GM12878 (cell line): Measurements from ENCODE around the gene TNFRSF14. TPM values are rescaled to one million over a fixed set of nuclear protein-coding genes. Genes with fewer than 3 reads are reported as not detected.

ENCODE experiments used
- ESRRA ChIP-seq: IDR thresholded peaks from 2 replicates; pipeline ENCODE4 v1.6.1; 2012; ENCODE audit warnings: mild to moderate bottlenecking, low read length, improper control_type of control experiment
- MXI1 ChIP-seq: fragments of 150-350 bp; IDR thresholded peaks from 2 replicates; pipeline ENCODE4 v1.6.1; 2011; ENCODE audit warnings: low read depth, mild to moderate bottlenecking, inconsistent platforms, low read length, improper control_type of control experiment
- PAX8 ChIP-seq: fragments of 450-650 bp; IDR thresholded peaks from 2 replicates; pipeline ENCODE4 v1.6.1; 2017; ENCODE audit warnings: mild to moderate bottlenecking, moderate library complexity
- RUNX3 ChIP-seq: IDR thresholded peaks from 2 replicates; pipeline ENCODE4 v1.6.1; 2012; ENCODE audit warnings: low read length, inconsistent platforms
- SREBF2 ChIP-seq: IDR thresholded peaks from 2 replicates; pipeline ENCODE4 v1.6.1; 2012; ENCODE audit warnings: mild to moderate bottlenecking, low read length
- TCF7 ChIP-seq: IDR thresholded peaks from 2 replicates; pipeline ENCODE4 v1.6.1; 2014; ENCODE audit warnings: antibody characterized with exemption, borderline replicate concordance
- polyA plus RNA-seq, 11 experiments: library from polyadenylated mRNA; depleted of rRNA in 4 of 11; unstranded in 6 of 11; stranded (reverse) in 5 of 11; fragments of >200 nt; fragmentation: Nextera tagmentation in 4 of 11; fragmentation: Illumina TruSeq in 1 of 11; extraction: Ambion mirVana in 4 of 11; extraction: Trizol in 1 of 11; gene quantifications; 1 replicate in 1 of 11; 2 replicates in 10 of 11; pipeline versions ENCODE4 v1.2.1 to v1.2.3, GENCODE V29; 2011 to 2016; ENCODE audit warnings: inconsistent platforms in 2 of 11, missing spikeins in 2 of 11, low read depth in 1 of 11
- total RNA-seq, 4 experiments: library from RNA; depleted of rRNA in 3 of 4; stranded (reverse); fragments of >200 nt in 3 of 4; fragmentation: Illumina TruSeq in 1 of 4; extraction: Trizol in 1 of 4; gene quantifications; 2 replicates each; pipeline versions ENCODE4 v1.2.1 to v1.2.3, GENCODE V29; 2013 to 2021
- TF ChIP-seq, protein P1 (sequence below): fragments of 450-650 bp; formaldehyde crosslinking; IDR thresholded peaks from 2 replicates; pipeline ENCODE4 v1.4.0; 2020; ENCODE audit warnings: mild to moderate bottlenecking, moderate library complexity

The TNFRSF14 gene
- total and polyA plus RNA-seq, 10 of the 15 experiments (the other 5 are each of a cell fraction or from before 2014, with no cell fraction given), result 0.43 to 114 (median 41.5) TPM

DNA sequence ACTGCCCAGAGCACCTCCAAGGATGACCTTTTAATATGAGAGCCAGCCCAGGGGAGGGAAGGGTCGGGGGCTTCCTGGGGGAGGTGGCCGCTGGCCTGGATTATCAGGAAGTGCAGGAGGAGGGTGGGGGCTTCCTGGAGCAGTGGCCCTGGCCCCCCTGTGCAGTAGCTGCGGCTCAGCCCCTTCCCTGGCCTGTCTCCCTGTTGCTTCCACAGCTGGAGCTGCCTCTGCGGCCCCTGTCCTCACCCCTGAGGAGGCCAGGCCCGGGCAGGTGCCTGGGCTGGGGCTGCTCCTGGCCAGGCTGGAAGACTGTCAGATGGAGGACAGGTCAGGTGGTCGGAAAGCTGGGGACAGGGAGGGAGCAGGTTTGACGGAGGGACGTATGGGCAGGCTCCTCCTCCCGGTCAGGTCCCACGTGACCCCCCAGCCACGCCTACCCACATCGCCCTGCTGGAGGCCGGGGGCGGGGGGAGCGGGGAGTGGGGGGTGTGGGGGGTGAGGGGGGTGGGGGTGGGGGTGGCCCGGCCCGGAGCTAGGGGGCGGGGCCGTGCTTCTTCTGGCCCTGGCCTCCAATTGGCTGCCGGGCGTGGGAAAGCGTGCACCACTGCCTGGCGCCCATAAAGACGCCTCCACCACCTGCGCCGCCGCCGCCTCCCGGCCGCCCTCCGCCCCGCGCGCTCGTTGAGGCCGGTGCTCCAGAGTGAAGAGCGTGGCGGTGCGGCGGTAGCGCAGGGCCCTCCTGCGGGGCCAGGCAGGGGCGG lies 10.2 kb upstream of the TNFRSF14 start (continued):
- TF ChIP-seq, protein P1, sequence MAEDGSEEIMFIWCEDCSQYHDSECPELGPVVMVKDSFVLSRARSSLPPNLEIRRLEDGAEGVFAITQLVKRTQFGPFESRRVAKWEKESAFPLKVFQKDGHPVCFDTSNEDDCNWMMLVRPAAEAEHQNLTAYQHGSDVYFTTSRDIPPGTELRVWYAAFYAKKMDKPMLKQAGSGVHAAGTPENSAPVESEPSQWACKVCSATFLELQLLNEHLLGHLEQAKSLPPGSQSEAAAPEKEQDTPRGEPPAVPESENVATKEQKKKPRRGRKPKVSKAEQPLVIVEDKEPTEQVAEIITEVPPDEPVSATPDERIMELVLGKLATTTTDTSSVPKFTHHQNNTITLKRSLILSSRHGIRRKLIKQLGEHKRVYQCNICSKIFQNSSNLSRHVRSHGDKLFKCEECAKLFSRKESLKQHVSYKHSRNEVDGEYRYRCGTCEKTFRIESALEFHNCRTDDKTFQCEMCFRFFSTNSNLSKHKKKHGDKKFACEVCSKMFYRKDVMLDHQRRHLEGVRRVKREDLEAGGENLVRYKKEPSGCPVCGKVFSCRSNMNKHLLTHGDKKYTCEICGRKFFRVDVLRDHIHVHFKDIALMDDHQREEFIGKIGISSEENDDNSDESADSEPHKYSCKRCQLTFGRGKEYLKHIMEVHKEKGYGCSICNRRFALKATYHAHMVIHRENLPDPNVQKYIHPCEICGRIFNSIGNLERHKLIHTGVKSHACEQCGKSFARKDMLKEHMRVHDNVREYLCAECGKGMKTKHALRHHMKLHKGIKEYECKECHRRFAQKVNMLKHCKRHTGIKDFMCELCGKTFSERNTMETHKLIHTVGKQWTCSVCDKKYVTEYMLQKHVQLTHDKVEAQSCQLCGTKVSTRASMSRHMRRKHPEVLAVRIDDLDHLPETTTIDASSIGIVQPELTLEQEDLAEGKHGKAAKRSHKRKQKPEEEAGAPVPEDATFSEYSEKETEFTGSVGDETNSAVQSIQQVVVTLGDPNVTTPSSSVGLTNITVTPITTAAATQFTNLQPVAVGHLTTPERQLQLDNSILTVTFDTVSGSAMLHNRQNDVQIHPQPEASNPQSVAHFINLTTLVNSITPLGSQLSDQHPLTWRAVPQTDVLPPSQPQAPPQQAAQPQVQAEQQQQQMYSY (CRISPR knock-in tag), result no peak
- TF ChIP-seq TCF7 (no peak), RUNX3 (no peak; the same call in 1 of the 2 replicates), MXI1 (no peak; the same call in 1 of the 2 replicates), PAX8 (no peak), ESRRA (no peak), SREBF2 (no peak)
- TF ChIP-seq, all 136 proteins: peak for 26
